GM18867 (cell line): ENCODE data around the gene FBXW11.
A peak's percentile ranks its signal among the peaks of the same experiment; 100 is the strongest.
"Not testable (repeated sequence)": the region's sequence is repeated elsewhere in the genome, so short reads cannot be mapped to it uniquely, and the experiment has no call there.

Experiments
- ATAC-seq: cut with Tn5 transposase; IDR thresholded peaks from one replicate; pipeline ENCODE4 v1.9.1; 2021; ENCODE audit warnings: mild to moderate bottlenecking, moderate library complexity; ENCODE audit not compliant: unreplicated experiment

FBXW11 gene

GRCh38 chr5:171915700-171916099 lies 90.7 kb downstream of the FBXW11 start:
- ATAC-seq = not testable (repeated sequence)

GRCh38 chr5:171914726-171915338 lies 91.6 kb downstream of the FBXW11 start:
- no peak for ATAC-seq

GRCh38 chr5:171913987-171914273 lies 92.5 kb downstream of the FBXW11 start:
- no peak for ATAC-seq

GRCh38 chr5:171911152-171911551 lies 95.3 kb downstream of the FBXW11 start:
- no peak for ATAC-seq

GRCh38 chr5:171908638-171909037 lies 97.8 kb downstream of the FBXW11 start:
- ATAC-seq = no peak

GRCh38 chr5:171907725-171908343 lies 98.6 kb downstream of the FBXW11 start:
- ATAC-seq = peak; percentile 45

GRCh38 chr5:171906703-171907590 lies 99.5 kb downstream of the FBXW11 start:
- ATAC-seq = no peak

GRCh38 chr5:171906066-171906570 lies 100.3 kb downstream of the FBXW11 start:
- ATAC-seq = no peak

GRCh38 chr5:171904886-171905285 lies 101.6 kb downstream of the FBXW11 start:
- no peak for ATAC-seq

- ATAC-seq = no peak
Measured at GRCh38 chr5:171901764-171902163, 104.7 kb downstream of the FBXW11 start.

- no peak for ATAC-seq
Measured at GRCh38 chr5:171899792-171900191, 106.6 kb downstream of the FBXW11 start.

- ATAC-seq = no peak
Measured at GRCh38 chr5:171898879-171899278, 107.6 kb downstream of the FBXW11 start.

- ATAC-seq = no peak
Measured at GRCh38 chr5:171898386-171898785, 108.1 kb downstream of the FBXW11 start.

GRCh38 chr5:171897231-171897630 lies 109.2 kb downstream of the FBXW11 start:
- ATAC-seq = no peak

GRCh38 chr5:171895081-171895480 lies 111.4 kb downstream of the FBXW11 start:
- no peak for ATAC-seq

- ATAC-seq = no peak
Measured at GRCh38 chr5:171893290-171893886, 113.0 kb downstream of the FBXW11 start.

GRCh38 chr5:171891595-171891994 lies 114.8 kb downstream of the FBXW11 start:
- no peak for ATAC-seq

- ATAC-seq = no peak
Measured at GRCh38 chr5:171891150-171891549, 115.3 kb downstream of the FBXW11 start.

GRCh38 chr5:171888051-171888481 lies 118.4 kb downstream of the FBXW11 start:
- no peak for ATAC-seq

- ATAC-seq = not testable (repeated sequence)
Measured at GRCh38 chr5:171886037-171886436, 120.4 kb downstream of the FBXW11 start.

- no peak for ATAC-seq
Measured at GRCh38 chr5:171882118-171882517, 124.3 kb downstream of the FBXW11 start.
